SK-N-SH (cell line): Measurements from ENCODE around the gene RABGGTA. TPM values are rescaled to one million over a fixed set of nuclear protein-coding genes. Genes with fewer than 3 reads are reported as not detected.

Experiments used
- CTCF ChIA-PET: fragments of 300-600, 350-600 bp; formaldehyde crosslinking; extraction: SDS; loops from one replicate; lab custom pipeline; 2021; lab: Yijun Ruan, JAX
- POLR2A ChIA-PET: fragments of 350-600 bp; sonication (Branson Sonifier 250); formaldehyde crosslinking; extraction: SDS; loops from one replicate; lab custom pipeline; 2020; ENCODE audit warnings: antibody characterized with exemption, inconsistent platforms; lab: Yijun Ruan, JAX
- DNase-seq: peaks from one replicate; pipeline ENCODE4 v3.0.0; 2012
- H2AFZ ChIP-seq: fragments of 200-600 bp; sonication (generic); 2 replicates; pipeline ENCODE4 v1.8.1; 2016; ENCODE audit warnings: antibody characterized with exemption, mild to moderate bottlenecking, low read depth
- H3F3A ChIP-seq: fragments of 200-600 bp; sonication (generic); replicated peaks from 2 replicates; pipeline ENCODE3; 2016; ENCODE audit warnings: antibody characterized with exemption, mild to moderate bottlenecking; ENCODE audit not compliant: insufficient read depth
- H3K27ac ChIP-seq, 2 experiments: fragments of 200-500 bp in 1 of 2; fragments of 200-600 bp in 1 of 2; sonication (Bioruptor generic) in 1 of 2; sonication (generic), shearing (Covaris generic) in 1 of 2; 2 replicates each; pipeline versions ENCODE4 v1.5.1 to v1.6.1; 2014 to 2016; ENCODE audit warnings: low read depth in 2 of 2, inconsistent platforms in 1 of 2, low read length in 1 of 2, mild to moderate bottlenecking in 1 of 2, mixed read lengths in 1 of 2
- H3K27me3 ChIP-seq: fragments of 200-600 bp; sonication (generic), shearing (Covaris generic); 2 replicates; pipeline ENCODE4 v1.6.1; 2016; ENCODE audit warnings: mixed run types; ENCODE audit not compliant: insufficient read depth
- H3K36me3 ChIP-seq, 2 experiments: fragments of 200-500 bp in 1 of 2; fragments of 200-600 bp in 1 of 2; sonication (Bioruptor generic) in 1 of 2; sonication (generic) in 1 of 2; replicated peaks in 1 of 2; 2 replicates each; pipeline versions ENCODE3 to v1.5.1; 2014 to 2016; ENCODE audit warnings: low read length in 1 of 2, mild to moderate bottlenecking in 1 of 2; ENCODE audit not compliant: insufficient read depth in 2 of 2, control insufficient read depth in 1 of 2
- H3K4me1 ChIP-seq, 2 experiments: fragments of 200-500 bp in 1 of 2; fragments of 200-600 bp in 1 of 2; sonication (Bioruptor generic) in 1 of 2; sonication (generic), shearing (Covaris generic) in 1 of 2; 2 replicates each; pipeline versions ENCODE4 v1.5.1 to v1.6.1; 2014 to 2016; ENCODE audit warnings: low read depth in 1 of 2, low read length in 1 of 2, mixed run types in 1 of 2; ENCODE audit not compliant: insufficient read depth in 2 of 2, control insufficient read depth in 1 of 2
- H3K4me2 ChIP-seq: fragments of 200-600 bp; sonication (generic), shearing (Covaris generic); 2 replicates; pipeline ENCODE4 v1.6.1; 2017; ENCODE audit warnings: mixed run types
- H3K4me3 ChIP-seq, 2 experiments: fragments of 200-500 bp in 1 of 2; fragments of 200-600 bp in 1 of 2; sonication (Bioruptor generic) in 1 of 2; sonication (generic), shearing (Covaris generic) in 1 of 2; 2 replicates each; pipeline versions ENCODE4 v1.5.1 to v1.8.1; 2014 to 2016; ENCODE audit warnings: low read depth in 2 of 2, inconsistent platforms in 1 of 2, low read length in 1 of 2, mild to moderate bottlenecking in 1 of 2, mixed read lengths in 1 of 2, moderate library complexity in 1 of 2
- H3K79me2 ChIP-seq: fragments of 200-600 bp; sonication (generic); 2 replicates; pipeline ENCODE4 v1.8.1; 2017; ENCODE audit warnings: mild to moderate bottlenecking; ENCODE audit not compliant: insufficient read depth
- H3K9ac ChIP-seq: fragments of 200-600 bp; sonication (generic); 2 replicates; pipeline ENCODE4 v1.6.1; 2017; ENCODE audit warnings: mixed run types
- H3K9me2 ChIP-seq: fragments of 200-600 bp; sonication (generic); 2 replicates; pipeline ENCODE4 v1.6.1; 2017; ENCODE audit warnings: mixed run types
- H3K9me3 ChIP-seq: fragments of 200-600 bp; sonication (generic); 2 replicates; pipeline ENCODE4 v1.6.1; 2017; ENCODE audit warnings: mixed run types, mild to moderate bottlenecking, moderate library complexity
- H4K20me1 ChIP-seq: fragments of 200-600 bp; sonication (generic); 2 replicates; pipeline ENCODE4 v1.6.1; 2017; ENCODE audit warnings: mild to moderate bottlenecking, mixed run types; ENCODE audit not compliant: insufficient read depth
- CHD2 ChIP-seq: fragments of 150-350 bp; IDR thresholded peaks from 2 replicates; pipeline ENCODE4 v1.6.1; 2018; ENCODE audit warnings: low read length; ENCODE audit not compliant: partially characterized antibody
- FOSL2 ChIP-seq: IDR thresholded peaks from 2 replicates; pipeline ENCODE4 v1.4.0; 2012; ENCODE audit warnings: low read depth, mild to moderate bottlenecking, moderate library complexity, borderline replicate concordance
- FOXJ3 ChIP-seq: sonication (generic); formaldehyde crosslinking; IDR thresholded peaks from 2 replicates; pipeline ENCODE4 v1.5.1; 2020; ENCODE audit warnings: mild to moderate bottlenecking, missing genetic modification reagents
- FOXM1 ChIP-seq: IDR thresholded peaks from 2 replicates; pipeline ENCODE4 v1.4.0; 2012; ENCODE audit warnings: low read depth, mild to moderate bottlenecking
- GABPA ChIP-seq: IDR thresholded peaks from 2 replicates; pipeline ENCODE4 v1.4.0; 2012; ENCODE audit warnings: low read depth, mild to moderate bottlenecking
- GATA2 ChIP-seq: sonication (generic); formaldehyde crosslinking; IDR thresholded peaks from 2 replicates; pipeline ENCODE4 v1.5.0; 2020; ENCODE audit warnings: mild to moderate bottlenecking, missing genetic modification reagents
- JUND ChIP-seq: IDR thresholded peaks from 2 replicates; pipeline ENCODE4 v1.4.0; 2012
- MEF2A ChIP-seq: IDR thresholded peaks from 2 replicates; pipeline ENCODE4 v1.4.0; 2012; ENCODE audit warnings: low read depth, borderline replicate concordance
- MXI1 ChIP-seq: IDR thresholded peaks from 2 replicates; pipeline ENCODE4 v1.6.1; 2012; ENCODE audit warnings: mild to moderate bottlenecking, low read depth, low read length, improper control_type of control experiment
- RCOR1 ChIP-seq: fragments of 150-350 bp; IDR thresholded peaks from 2 replicates; pipeline ENCODE4 v1.6.1; 2017; ENCODE audit warnings: antibody characterized with exemption, low read length
- RFX5 ChIP-seq: IDR thresholded peaks from 2 replicates; pipeline ENCODE4 v1.6.1; 2012; ENCODE audit warnings: mild to moderate bottlenecking, improper control_type of control experiment, low read length
- RXRA ChIP-seq: IDR thresholded peaks from 2 replicates; pipeline ENCODE4 v1.4.0; 2012; ENCODE audit warnings: low read depth, mild to moderate bottlenecking, borderline replicate concordance
- SIN3A ChIP-seq: IDR thresholded peaks from 2 replicates; pipeline ENCODE4 v1.6.1; 2012; ENCODE audit warnings: low read depth, mild to moderate bottlenecking, low read length, moderate library complexity, borderline replicate concordance
- YY1 ChIP-seq: IDR thresholded peaks from 2 replicates; pipeline ENCODE4 v1.4.0; 2012; ENCODE audit warnings: low read depth, mild to moderate bottlenecking
- WGBS: methylation state at CpG from one replicate; pipeline ENCODE4 v1.1.6; 2017; ENCODE audit warnings: low lambda C conversion rate; 5-methylcytosine and 5-hydroxymethylcytosine counted together
- polyA plus RNA-seq, 3 experiments: library from polyadenylated mRNA; depleted of rRNA; stranded (reverse); fragments of >200 nt; gene quantifications; 2 replicates each; pipeline ENCODE4 v1.2.3, GENCODE V29; 2012
- TF ChIP-seq, protein P1 (sequence below): IDR thresholded peaks from 2 replicates; pipeline ENCODE4 v1.4.0; 2012; ENCODE audit warnings: low read depth, borderline replicate concordance
- TF ChIP-seq, protein P2 (sequence below): fragments of 150-350 bp; IDR thresholded peaks from 2 replicates; pipeline ENCODE4 v1.6.1; 2016; ENCODE audit warnings: mild to moderate bottlenecking, low read depth, low read length

Gene RABGGTA
- polyA plus RNA-seq, 1 of the 3 experiments (the other 2 are of a cell fraction) = 59.4 TPM

DNA sequence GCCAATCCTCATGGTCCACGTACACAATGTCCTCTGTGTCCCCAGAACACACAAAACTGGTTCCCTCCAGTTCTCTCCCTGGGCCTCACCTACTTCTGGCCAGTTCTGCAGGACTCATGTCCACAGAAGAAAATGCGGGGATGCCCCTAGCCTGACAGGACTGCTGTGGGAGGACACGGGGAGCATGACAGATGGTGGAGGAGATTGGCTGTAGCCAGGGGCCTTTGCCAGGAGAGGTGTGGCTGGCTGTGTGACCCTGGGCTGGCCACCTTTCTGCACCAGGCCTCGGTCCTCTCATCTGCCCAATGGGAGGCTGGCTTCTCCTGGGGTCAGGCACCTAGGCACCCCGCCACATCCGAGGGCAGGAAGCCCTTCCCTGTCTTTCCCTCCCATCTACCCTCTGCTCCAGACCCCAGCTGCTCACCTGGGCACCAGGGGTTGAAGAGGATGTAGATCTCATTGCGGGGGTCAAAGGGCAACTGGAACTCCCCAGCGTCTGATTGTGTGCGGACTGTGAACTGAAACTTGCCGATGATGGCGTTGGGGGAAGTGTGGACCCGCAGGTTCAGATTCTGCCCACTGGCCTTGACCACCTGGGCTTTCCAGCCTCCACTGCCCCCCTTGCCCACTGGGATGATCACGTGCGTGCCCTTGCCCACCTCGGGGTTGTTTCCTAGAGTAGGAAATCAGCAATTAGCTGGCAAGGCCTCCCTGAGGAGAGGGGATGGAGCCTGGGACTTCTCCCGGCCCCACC is 11.2 kb downstream of the RABGGTA start:
- Histone ChIP-seq H3K36me3 (peaks cover 0 to 3% of the 10 kb centered on the region in 2 experiments), H3K4me1 (peaks cover 0 to 3% of the 10 kb centered on the region in 2 experiments; a peak in 1 of 4 replicates), H2AFZ (no peak overlapping the region), H3K4me2 (no peak overlapping the region), H3K9me2 (no peaks in the 10 kb centered on the region), H4K20me1 (no peaks in the 10 kb centered on the region), H3K9ac (no peak overlapping the region), H3K9me3 (no peaks in the 10 kb centered on the region), H3K4me3 (no peak overlapping the region), H3K27me3 (no peaks in the 10 kb centered on the region), H3K79me2 (no peaks in the 10 kb centered on the region), H3F3A (peaks cover 5% of the 10 kb centered on the region), H3K27ac (no peak overlapping the region)
- no peak for DNase-seq
- CTCF ChIA-PET = interaction anchor here (1.6 kb wide), 1 partner anchor 11 kb away, joined by 3 read pairs; the partner anchor contains the start of gene RABGGTA
- WGBS = 85% methylated on average over 12 of the region's 16 CpGs
- POLR2A ChIA-PET = no interaction called here
- no peak for TF ChIP-seq RFX5
- no peak for TF ChIP-seq RXRA
- no peak for TF ChIP-seq CHD2
- TF ChIP-seq, protein P1, sequence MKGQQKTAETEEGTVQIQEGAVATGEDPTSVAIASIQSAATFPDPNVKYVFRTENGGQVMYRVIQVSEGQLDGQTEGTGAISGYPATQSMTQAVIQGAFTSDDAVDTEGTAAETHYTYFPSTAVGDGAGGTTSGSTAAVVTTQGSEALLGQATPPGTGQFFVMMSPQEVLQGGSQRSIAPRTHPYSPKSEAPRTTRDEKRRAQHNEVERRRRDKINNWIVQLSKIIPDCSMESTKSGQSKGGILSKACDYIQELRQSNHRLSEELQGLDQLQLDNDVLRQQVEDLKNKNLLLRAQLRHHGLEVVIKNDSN = no peak
- TF ChIP-seq, protein P2, sequence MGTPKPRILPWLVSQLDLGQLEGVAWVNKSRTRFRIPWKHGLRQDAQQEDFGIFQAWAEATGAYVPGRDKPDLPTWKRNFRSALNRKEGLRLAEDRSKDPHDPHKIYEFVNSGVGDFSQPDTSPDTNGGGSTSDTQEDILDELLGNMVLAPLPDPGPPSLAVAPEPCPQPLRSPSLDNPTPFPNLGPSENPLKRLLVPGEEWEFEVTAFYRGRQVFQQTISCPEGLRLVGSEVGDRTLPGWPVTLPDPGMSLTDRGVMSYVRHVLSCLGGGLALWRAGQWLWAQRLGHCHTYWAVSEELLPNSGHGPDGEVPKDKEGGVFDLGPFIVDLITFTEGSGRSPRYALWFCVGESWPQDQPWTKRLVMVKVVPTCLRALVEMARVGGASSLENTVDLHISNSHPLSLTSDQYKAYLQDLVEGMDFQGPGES = no peak
- no peak for TF ChIP-seq FOXM1
- no peak for TF ChIP-seq FOXJ3
- TF ChIP-seq RCOR1 = no peak
- TF ChIP-seq MXI1 = no peak
- no peak for TF ChIP-seq GABPA
- TF ChIP-seq FOSL2 = no peak
- TF ChIP-seq SIN3A = no peak
- TF ChIP-seq JUND = no peak
- TF ChIP-seq MEF2A = no peak
- no peak for TF ChIP-seq YY1
- TF ChIP-seq GATA2 (CRISPR knock-in tag) = no peak
